ENCODE data around the gene PIR. TPM values are rescaled to one million over a fixed set of nuclear protein-coding genes. Genes with fewer than 3 reads are reported as not detected.

Gene PIR
- total RNA-seq, 2 donors from 2014 or later: 13.5 to 47.4 TPM

DNA sequence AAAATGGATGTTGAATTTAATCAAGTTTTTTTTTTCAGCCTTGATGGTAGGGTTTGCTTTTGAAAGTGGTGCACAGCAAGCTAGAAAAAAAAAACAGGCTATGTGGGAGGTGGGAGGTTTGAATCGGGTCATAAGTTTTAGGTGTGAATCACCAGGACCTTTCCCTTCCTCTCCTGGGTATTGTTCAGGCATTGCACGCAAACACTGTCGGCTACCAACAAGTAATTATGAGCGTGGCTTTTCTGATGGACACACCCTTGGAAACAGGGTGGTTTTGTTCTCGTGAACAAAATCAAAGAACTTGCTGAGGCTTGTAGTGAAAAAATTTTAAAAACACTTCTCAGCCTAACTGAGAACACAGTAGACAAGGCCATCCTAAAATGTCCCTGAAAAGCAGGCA lies 18.1 kb downstream of the PIR start:
- TF ChIP-seq, protein P1, sequence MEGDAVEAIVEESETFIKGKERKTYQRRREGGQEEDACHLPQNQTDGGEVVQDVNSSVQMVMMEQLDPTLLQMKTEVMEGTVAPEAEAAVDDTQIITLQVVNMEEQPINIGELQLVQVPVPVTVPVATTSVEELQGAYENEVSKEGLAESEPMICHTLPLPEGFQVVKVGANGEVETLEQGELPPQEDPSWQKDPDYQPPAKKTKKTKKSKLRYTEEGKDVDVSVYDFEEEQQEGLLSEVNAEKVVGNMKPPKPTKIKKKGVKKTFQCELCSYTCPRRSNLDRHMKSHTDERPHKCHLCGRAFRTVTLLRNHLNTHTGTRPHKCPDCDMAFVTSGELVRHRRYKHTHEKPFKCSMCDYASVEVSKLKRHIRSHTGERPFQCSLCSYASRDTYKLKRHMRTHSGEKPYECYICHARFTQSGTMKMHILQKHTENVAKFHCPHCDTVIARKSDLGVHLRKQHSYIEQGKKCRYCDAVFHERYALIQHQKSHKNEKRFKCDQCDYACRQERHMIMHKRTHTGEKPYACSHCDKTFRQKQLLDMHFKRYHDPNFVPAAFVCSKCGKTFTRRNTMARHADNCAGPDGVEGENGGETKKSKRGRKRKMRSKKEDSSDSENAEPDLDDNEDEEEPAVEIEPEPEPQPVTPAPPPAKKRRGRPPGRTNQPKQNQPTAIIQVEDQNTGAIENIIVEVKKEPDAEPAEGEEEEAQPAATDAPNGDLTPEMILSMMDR (IDR thresholded peaks at IDR 0.05): no peak
- no peaks in the 10 kb centered on the region for H3K9me3 ChIP-seq
- no peaks in the 10 kb centered on the region for H3K4me1 ChIP-seq (ENCODE audit: control insufficient read depth in 1 of 2, low read depth in 2 of 2)
- H3K36me3 ChIP-seq: no peaks in the 10 kb centered on the region
- ATAC-seq (ENCODE audit: insufficient number of reproducible peaks, low FRiP score, low read depth): no peak
- H3K4me3 ChIP-seq: no peak overlapping the region
- no peaks in the 10 kb centered on the region for H3K27me3 ChIP-seq (replicated peaks; ENCODE audit: insufficient read depth)
- H3K27ac ChIP-seq: no peak overlapping the region
- no peak for DNase-seq (ENCODE audit: low spot score)

DNA sequence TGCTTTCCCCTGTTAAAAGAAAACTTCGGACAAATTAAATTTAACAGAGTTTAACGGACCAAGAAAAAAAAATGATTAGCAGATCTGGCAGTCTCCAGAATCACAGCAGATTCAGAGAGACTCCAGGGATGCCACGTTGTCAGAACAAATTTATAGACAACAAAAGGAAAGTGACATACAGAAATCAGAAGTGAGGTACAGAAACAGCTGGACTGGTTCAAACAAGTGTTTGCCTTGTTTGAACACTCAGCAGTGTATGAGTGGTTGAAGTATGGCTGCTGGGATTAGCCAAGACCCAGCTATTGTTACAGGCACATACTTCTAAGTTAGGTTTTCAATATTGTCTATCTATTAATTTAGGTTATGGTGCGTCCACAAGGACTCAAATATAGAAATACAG lies 19.1 kb downstream of the PIR start:
- DNase-seq (ENCODE audit: low spot score) (no peak), ATAC-seq (ENCODE audit: insufficient number of reproducible peaks, low FRiP score, low read depth) (no peak)
- H3K9me3 ChIP-seq: no peaks in the 10 kb centered on the region
- H3K27me3 ChIP-seq (replicated peaks; ENCODE audit: insufficient read depth): no peaks in the 10 kb centered on the region
- H3K27ac ChIP-seq: no peak overlapping the region
- H3K36me3 ChIP-seq: no peaks in the 10 kb centered on the region
- TF ChIP-seq, protein P1 (IDR thresholded peaks at IDR 0.05): no peak
- H3K4me3 ChIP-seq: no peak overlapping the region
- H3K4me1 ChIP-seq (ENCODE audit: control insufficient read depth in 1 of 2, low read depth in 2 of 2): no peaks in the 10 kb centered on the region

- TF ChIP-seq, protein P1 (IDR thresholded peaks at IDR 0.05): no peak
- Histone ChIP-seq H3K4me3 (no peak overlapping the region), H3K27me3 (replicated peaks; ENCODE audit: insufficient read depth) (no peaks in the 10 kb centered on the region), H3K36me3 (no peaks in the 10 kb centered on the region), H3K9me3 (no peaks in the 10 kb centered on the region), H3K4me1 (ENCODE audit: control insufficient read depth in 1 of 2, low read depth in 2 of 2) (no peaks in the 10 kb centered on the region), H3K27ac (no peak overlapping the region)
- DNase-seq (ENCODE audit: low spot score) (no peak), ATAC-seq (ENCODE audit: insufficient number of reproducible peaks, low FRiP score, low read depth) (no peak)
These were observed 20.6 kb downstream of the PIR start for GRCh38 chrX:15472531-15472930.

DNA sequence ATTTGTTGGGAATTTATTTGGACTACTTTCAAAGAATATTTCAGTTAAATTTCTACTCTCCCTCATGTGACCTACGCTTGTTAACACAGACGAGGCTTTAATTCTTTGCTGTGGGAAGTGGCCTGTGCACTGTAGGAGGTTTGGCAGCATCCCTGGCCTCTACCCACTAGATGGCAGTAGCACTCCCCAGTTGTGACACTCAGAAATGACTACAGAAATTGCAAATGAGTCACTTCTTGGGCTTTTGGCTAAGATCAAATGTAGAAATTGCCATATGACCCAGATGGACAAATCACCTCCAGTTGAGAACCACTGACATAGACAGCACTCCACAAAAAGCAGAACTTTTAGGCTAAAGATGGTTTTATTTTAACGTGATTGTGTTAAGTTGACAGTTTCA lies 22.1 kb downstream of the PIR start:
- H3K27me3 ChIP-seq (replicated peaks; ENCODE audit: insufficient read depth): no peaks in the 10 kb centered on the region
- H3K36me3 ChIP-seq: no peaks in the 10 kb centered on the region
- H3K9me3 ChIP-seq: no peaks in the 10 kb centered on the region
- TF ChIP-seq, protein P1 (IDR thresholded peaks at IDR 0.05): peak; percentile 62
- no peak overlapping the region for H3K4me3 ChIP-seq
- H3K4me1 ChIP-seq (ENCODE audit: control insufficient read depth in 1 of 2, low read depth in 2 of 2): no peaks in the 10 kb centered on the region
- no peak overlapping the region for H3K27ac ChIP-seq
- DNase-seq (ENCODE audit: low spot score): peak; percentile 27
- ATAC-seq (ENCODE audit: insufficient number of reproducible peaks, low FRiP score, low read depth): no peak

DNA sequence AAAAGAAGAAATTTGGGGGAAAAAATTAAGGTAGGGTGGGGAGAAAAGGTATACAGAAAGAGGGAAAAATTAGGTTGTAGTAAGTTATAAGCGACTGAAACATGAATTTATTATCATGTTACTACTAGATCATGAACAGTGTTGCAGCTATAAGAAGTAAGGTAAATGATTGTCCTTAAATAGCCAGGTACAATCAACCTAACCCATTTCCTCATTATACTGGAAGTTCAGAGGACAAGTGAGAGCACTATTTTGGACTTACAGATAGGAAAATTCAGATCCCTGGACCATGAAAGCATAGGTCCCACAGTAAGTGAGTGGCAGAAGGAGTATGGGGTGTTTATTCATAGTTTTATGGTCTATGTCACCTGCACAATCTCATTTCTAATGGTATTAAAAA lies 23.5 kb downstream of the PIR start:
- Histone ChIP-seq H3K27ac (no peak overlapping the region), H3K27me3 (replicated peaks; ENCODE audit: insufficient read depth) (no peaks in the 10 kb centered on the region), H3K9me3 (no peaks in the 10 kb centered on the region), H3K36me3 (no peaks in the 10 kb centered on the region), H3K4me3 (no peak overlapping the region), H3K4me1 (ENCODE audit: control insufficient read depth in 1 of 2, low read depth in 2 of 2) (no peaks in the 10 kb centered on the region)
- TF ChIP-seq, protein P1 (IDR thresholded peaks at IDR 0.05): no peak
- ATAC-seq (ENCODE audit: insufficient number of reproducible peaks, low FRiP score, low read depth) (no peak), DNase-seq (ENCODE audit: low spot score) (no peak)
